Measurements from ENCODE around the gene LAMC3.

GRCh38 chr9:131125038-131125287 is 116.0 kb downstream of the LAMC3 start:
- no peak for TF ChIP-seq POLR2A (IDR thresholded peaks at IDR 0.05; ENCODE audit: low read depth, low read length)
- no peak for TF ChIP-seq POLR2AphosphoS5 (IDR thresholded peaks at IDR 0.05; ENCODE audit: low read depth, low read length)
- TF ChIP-seq POU2F2 (IDR thresholded peaks at IDR 0.05; ENCODE audit: low read depth, low read length) = no peak
- TF ChIP-seq SPI1 (IDR thresholded peaks at IDR 0.05; ENCODE audit: low read depth, low read length) = no peak
- TF ChIP-seq TAF1 (IDR thresholded peaks at IDR 0.05; ENCODE audit: low read depth, low read length) = no peak
